PC-9 (cell line): ENCODE results near the gene ZWILCH. TPM values are rescaled to one million over a fixed set of nuclear protein-coding genes. Genes with fewer than 3 reads are reported as not detected.
A peak's percentile ranks its signal among the peaks of the same experiment; 100 is the strongest.

ENCODE experiments used
- BruUV-seq: library from RNA; stranded (reverse); fragments of 400-500 nt; replicated peaks from 2 replicates; lab custom pipeline; 2021; lab: Mats Ljungman, UMichigan
- CTCF ChIA-PET: fragments of 300-600 bp; sonication (Branson Sonifier 250); formaldehyde crosslinking; loops from one replicate; lab custom pipeline; 2022; ENCODE audit warnings: antibody characterized with exemption; lab: Charles Lee
- POLR2A ChIA-PET: fragments of 300-600 bp; sonication (Branson Sonifier 250); formaldehyde crosslinking; loops from one replicate; lab custom pipeline; 2022; ENCODE audit warnings: antibody characterized with exemption; ENCODE audit not compliant: unreplicated experiment; lab: Charles Lee
- DNase-seq, 2 experiments: peaks; one replicate each; pipeline versions ENCODE4 v3.0.0 to v3.0.0-alpha.2; 2015 to 2022; ENCODE audit warnings: mixed read lengths in 1 of 2
- H2AFZ ChIP-seq: fragments of 200-600 bp; sonication (generic); 2 replicates; pipeline ENCODE4 v1.8.1; 2017; ENCODE audit warnings: antibody characterized with exemption
- H3F3A ChIP-seq: fragments of 200-600 bp; sonication (generic); 2 replicates; pipeline ENCODE4 v1.8.1; 2017; ENCODE audit warnings: antibody characterized with exemption, mild to moderate bottlenecking, low read depth; ENCODE audit not compliant: insufficient read depth
- H3K27ac ChIP-seq: fragments of 200-600 bp; sonication (generic); 2 replicates; pipeline ENCODE4 v1.6.1; 2016; ENCODE audit warnings: mixed run types
- H3K27me3 ChIP-seq: fragments of 200-600 bp; sonication (generic); 2 replicates; pipeline ENCODE4 v1.6.1; 2016; ENCODE audit warnings: low read depth, mixed run types; ENCODE audit not compliant: insufficient read depth
- H3K36me3 ChIP-seq: fragments of 200-600 bp; sonication (generic); 2 replicates; pipeline ENCODE4 v1.6.1; 2016; ENCODE audit warnings: low read depth, mixed run types
- H3K4me1 ChIP-seq: fragments of 200-600 bp; sonication (generic); replicated peaks from 2 replicates; pipeline ENCODE4 v1.6.1; 2016; ENCODE audit warnings: mixed run types; ENCODE audit not compliant: insufficient read depth
- H3K4me2 ChIP-seq: fragments of 200-600 bp; sonication (generic); 2 replicates; pipeline ENCODE4 v1.6.1; 2017; ENCODE audit warnings: mixed run types
- H3K4me3 ChIP-seq: fragments of 200-600 bp; sonication (generic); 2 replicates; pipeline ENCODE4 v1.6.1; 2016; ENCODE audit warnings: mixed run types
- H3K79me2 ChIP-seq: fragments of 200-600 bp; sonication (generic); 2 replicates; pipeline ENCODE4 v1.6.1; 2017; ENCODE audit warnings: low read depth, mixed run types
- H3K9me2 ChIP-seq: fragments of 200-600 bp; sonication (generic); 2 replicates; pipeline ENCODE4 v1.8.1; 2017; ENCODE audit warnings: mild to moderate bottlenecking; ENCODE audit not compliant: insufficient read depth
- H3K9me3 ChIP-seq: fragments of 200-600 bp; sonication (generic); 2 replicates; pipeline ENCODE4 v1.8.1; 2016; ENCODE audit warnings: low read depth; ENCODE audit not compliant: insufficient read depth
- H4K20me1 ChIP-seq: fragments of 200-600 bp; sonication (generic); 2 replicates; pipeline ENCODE4 v1.8.1; 2017; ENCODE audit not compliant: insufficient read depth
- CTCF ChIP-seq: fragments of 200-600 bp; sonication (generic); conservative IDR thresholded peaks from 2 replicates; pipeline ENCODE4 v1.6.1; 2017; ENCODE audit warnings: mixed run types, antibody characterized with exemption, mild to moderate bottlenecking, moderate library complexity
- EZH2 ChIP-seq: fragments of 200-600 bp; sonication (generic); IDR thresholded peaks from 2 replicates; pipeline ENCODE4 v1.8.0; 2017; ENCODE audit warnings: antibody characterized with exemption, low read depth
- intact Hi-C: fragments of 100-400 bp; cut with micrococcal nuclease; formaldehyde crosslinking; loops from one replicate; pipeline ENCODE4 v1.10.0; 2022; ENCODE audit not compliant: unreplicated experiment
- total RNA-seq: library from RNA; stranded (reverse); gene quantifications from 2 replicates; pipeline ENCODE4 v1.2.3, GENCODE V29; 2021

ZWILCH gene
- total RNA-seq, 1 experiment from 2014 or later: 26.3 TPM

- no peaks in the 10 kb centered on the region for H3K36me3 ChIP-seq
- TF ChIP-seq EZH2: no peak
- TF ChIP-seq CTCF: no peak
- no peaks in the 10 kb centered on the region for H3K9me2 ChIP-seq
- H3K4me3 ChIP-seq: no peak overlapping the region
- no peaks in the 10 kb centered on the region for H3F3A ChIP-seq
- H4K20me1 ChIP-seq: no peaks in the 10 kb centered on the region
- no TSS peak for BruUV-seq
- no peaks in the 10 kb centered on the region for H3K4me1 ChIP-seq
- no peaks in the 10 kb centered on the region for H3K9me3 ChIP-seq
- peak; percentile 9 to 46 for DNase-seq
- no peak overlapping the region for H2AFZ ChIP-seq
- no peak overlapping the region for H3K27ac ChIP-seq
- H3K27me3 ChIP-seq: no peaks in the 10 kb centered on the region
- intact Hi-C loops: no loop called here
- ChIA-PET CTCF (interaction anchor here (0.7 to 0.8 kb wide), 5 partner anchors 33 to 687 kb away, joined by 4 to 10 read pairs (median 7); no protein-coding TSS in a partner anchor), POLR2A (interaction anchor here (0.6 kb wide), 1 partner anchor 782 kb away, joined by 5 read pairs; no protein-coding TSS in a partner anchor)
- no peak overlapping the region for H3K4me2 ChIP-seq
- no peaks in the 10 kb centered on the region for H3K79me2 ChIP-seq
Measured at GRCh38 chr15:66578286-66578875, 73.3 kb downstream of the ZWILCH start.

GRCh38 chr15:66580643-66581042, 75.5 kb downstream of the ZWILCH start:
- no TSS peak for BruUV-seq
- ChIA-PET POLR2A (no interaction called here), CTCF (no interaction called here)
- H3K4me1 ChIP-seq: no peaks in the 10 kb centered on the region
- H3K9me2 ChIP-seq: no peaks in the 10 kb centered on the region
- intact Hi-C loops: no loop called here
- H3K4me2 ChIP-seq: no peak overlapping the region
- H3F3A ChIP-seq: no peaks in the 10 kb centered on the region
- no peak overlapping the region for H3K27ac ChIP-seq
- H3K4me3 ChIP-seq: no peak overlapping the region
- no peaks in the 10 kb centered on the region for H4K20me1 ChIP-seq
- peak in 1 of 2 experiments; percentile 10 for DNase-seq
- H3K36me3 ChIP-seq: no peaks in the 10 kb centered on the region
- TF ChIP-seq CTCF (no peak), EZH2 (no peak)
- no peaks in the 10 kb centered on the region for H3K9me3 ChIP-seq
- no peaks in the 10 kb centered on the region for H3K79me2 ChIP-seq
- H2AFZ ChIP-seq: no peak overlapping the region
- H3K27me3 ChIP-seq: no peaks in the 10 kb centered on the region

GRCh38 chr15:66581972-66582537, 76.9 kb downstream of the ZWILCH start:
- intact Hi-C loops: no loop called here
- H3K36me3 ChIP-seq: no peaks in the 10 kb centered on the region
- no peak overlapping the region for H3K4me3 ChIP-seq
- CTCF ChIA-PET: interaction anchor here (0.6 to 0.7 kb wide), 2 partner anchors 133 to 294 kb away, joined by 9 to 12 read pairs; no protein-coding TSS in a partner anchor
- H3K27me3 ChIP-seq: no peaks in the 10 kb centered on the region
- H3K9me2 ChIP-seq: no peaks in the 10 kb centered on the region
- no peak for DNase-seq
- H3K4me2 ChIP-seq: no peak overlapping the region
- H4K20me1 ChIP-seq: no peaks in the 10 kb centered on the region
- H3K9me3 ChIP-seq: no peaks in the 10 kb centered on the region
- H2AFZ ChIP-seq: no peak overlapping the region
- H3K27ac ChIP-seq: no peak overlapping the region
- no TSS peak for BruUV-seq
- H3K79me2 ChIP-seq: no peaks in the 10 kb centered on the region
- TF ChIP-seq EZH2 (no peak), CTCF (no peak)
- H3F3A ChIP-seq: no peaks in the 10 kb centered on the region
- H3K4me1 ChIP-seq: no peaks in the 10 kb centered on the region
- POLR2A ChIA-PET: no interaction called here
